HL-60 (cell line): Measurements from ENCODE around the gene TYW1.
"Not testable (repeated sequence)": the region's sequence is repeated elsewhere in the genome, so short reads cannot be mapped to it uniquely, and the experiment has no call there.

ENCODE experiments used
- CTCF ChIP-seq: IDR thresholded peaks from one replicate; pipeline ENCODE4 v1.5.1; 2011; ENCODE audit warnings: low read length, control low read depth, inconsistent platforms; ENCODE audit not compliant: insufficient read depth
- GABPA ChIP-seq: IDR thresholded peaks from 2 replicates; pipeline ENCODE4 v1.6.1; 2012; ENCODE audit warnings: low read depth
- POLR2AphosphoS5 ChIP-seq: IDR thresholded peaks from 2 replicates; pipeline ENCODE4 v1.6.1; 2012; ENCODE audit warnings: low read depth
- REST ChIP-seq: IDR thresholded peaks from 2 replicates; pipeline ENCODE4 v1.6.1; 2012; ENCODE audit warnings: low read depth; ENCODE audit not compliant: insufficient replicate concordance
- SPI1 ChIP-seq: IDR thresholded peaks from 2 replicates; pipeline ENCODE4 v1.6.1; 2012; ENCODE audit warnings: low read depth, mild to moderate bottlenecking, borderline replicate concordance

- TF ChIP-seq CTCF, POLR2AphosphoS5, GABPA, REST, SPI1: not testable (repeated sequence)
Observed at GRCh38 chr7:66989552-66989951, 7.1 kb upstream of the TYW1 start.
